ENCODE measurements around the gene ATF2.

Gene ATF2

DNA sequence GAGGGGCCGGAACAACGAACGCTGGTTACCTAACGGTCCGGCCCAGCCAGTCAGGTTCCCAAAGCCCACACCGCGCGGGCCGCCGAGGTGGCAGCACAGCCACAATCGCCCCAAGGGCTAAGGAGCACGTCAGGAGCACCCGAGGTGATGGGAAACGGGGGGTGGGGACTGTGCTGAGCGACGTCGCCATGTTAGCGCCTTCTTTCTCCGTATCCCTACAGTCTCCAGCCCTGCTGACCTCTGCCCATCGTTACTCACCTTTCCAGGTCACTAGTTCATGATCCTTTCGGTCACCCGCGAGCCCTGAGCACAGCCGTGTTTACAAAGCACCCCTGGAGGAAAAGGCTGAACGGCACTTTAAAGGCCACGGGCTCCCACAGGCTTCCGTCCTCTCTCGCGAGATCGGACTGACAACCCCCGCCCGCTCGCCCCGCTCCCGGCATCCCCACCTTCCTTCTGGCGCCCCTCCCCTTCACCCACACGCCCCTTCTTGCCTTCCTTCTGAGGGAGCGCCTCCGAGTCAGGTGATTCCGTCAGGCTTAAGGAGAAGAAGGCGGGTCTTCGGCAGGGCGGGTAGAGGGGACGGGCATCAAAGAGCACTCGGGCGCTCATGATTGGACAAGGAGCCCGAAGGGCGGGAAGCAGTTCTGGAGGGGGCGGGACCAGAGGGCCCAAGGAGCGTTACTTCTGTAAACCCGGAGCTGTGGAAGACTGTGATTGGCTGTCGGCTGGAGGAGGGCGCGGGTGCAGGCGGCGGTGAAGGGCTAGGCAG lies at the start of gene ATF2:
Gene ATF2, minus strand, starts transcription at position 412 of the 772 bp plus-strand sequence. CDS start 31,760 bp downstream, outside the sequence.
- peak; percentile 97 for DNase-seq

DNA sequence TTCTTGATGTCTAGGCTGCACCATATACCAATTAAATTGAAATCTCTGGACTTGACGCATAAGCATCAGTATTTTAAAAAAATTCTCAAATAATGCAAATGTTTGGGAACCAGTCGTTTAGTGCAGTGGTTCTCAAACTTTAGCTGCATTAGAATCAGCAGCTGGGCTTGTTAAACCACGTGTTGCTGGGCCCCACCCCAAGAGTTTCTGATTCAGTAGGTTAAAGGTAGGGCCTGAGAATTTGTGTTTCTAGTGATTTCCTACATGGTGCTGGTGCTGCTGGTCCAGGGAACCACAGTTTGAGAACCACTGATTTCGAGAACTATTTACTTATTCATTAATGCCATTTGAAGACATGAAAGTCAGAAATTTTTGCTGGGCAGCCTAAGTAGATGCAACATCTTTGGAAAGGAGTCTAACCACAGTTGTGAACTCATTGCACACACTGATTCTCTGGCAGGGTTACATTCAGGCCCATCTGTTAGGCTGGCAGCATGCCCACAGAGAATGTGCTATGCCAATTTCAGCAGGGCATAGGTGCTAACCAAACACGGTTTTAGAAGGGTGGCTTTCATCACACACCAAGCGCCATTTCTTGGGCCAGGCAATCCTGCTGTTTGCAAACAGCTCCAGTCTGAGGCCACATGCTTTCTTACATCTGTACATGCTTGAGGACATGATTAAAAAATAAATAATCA lies 39.9 kb upstream of the ATF2 start:
- DNase-seq: no peak

GRCh38 chr2:175206866-175207265 lies 38.9 kb upstream of the ATF2 start:
- DNase-seq: no peak

- no peak for DNase-seq
Measured at GRCh38 chr2:175205523-175205922, 37.5 kb upstream of the ATF2 start.

DNA sequence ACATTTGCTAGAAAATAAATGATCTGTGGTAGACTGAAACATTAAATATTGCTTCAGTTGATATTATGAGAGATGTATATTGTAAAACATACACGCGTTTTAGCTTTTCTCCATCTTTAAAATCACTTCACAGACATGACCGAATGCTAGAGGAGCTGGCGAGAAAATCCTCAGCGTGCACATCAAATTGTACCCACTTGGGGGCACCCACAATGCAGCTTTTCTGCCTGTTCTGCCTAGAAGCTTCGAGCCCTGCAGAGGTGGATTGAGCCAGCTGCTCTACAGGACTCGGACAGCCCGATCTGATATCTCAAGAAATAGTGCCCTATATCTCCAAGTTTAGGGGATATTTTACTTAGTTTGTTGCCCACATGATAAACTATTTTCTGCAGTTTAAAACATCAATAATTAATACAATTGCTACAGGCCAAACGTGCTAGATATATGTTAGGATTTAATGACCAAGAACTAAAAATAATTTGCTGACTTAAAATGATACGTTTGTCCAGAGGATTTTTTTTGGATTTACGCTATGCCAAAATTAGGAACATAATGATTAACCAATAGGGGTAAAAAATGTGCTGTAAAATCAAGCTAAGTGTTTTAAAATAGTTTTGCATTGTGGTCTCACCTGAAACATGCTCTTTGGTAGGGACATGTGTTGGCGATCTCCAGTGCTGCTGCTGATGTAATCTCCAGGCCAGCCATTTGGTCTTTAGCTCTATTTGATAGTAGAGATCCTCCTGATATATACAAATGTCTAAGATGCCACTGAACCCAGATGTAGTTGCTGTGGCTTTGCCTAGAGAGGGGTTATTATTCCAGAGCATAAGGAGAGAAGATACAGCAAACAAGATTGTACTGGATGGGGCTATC lies 35.9 kb upstream of the ATF2 start:
- peak; percentile 15 for DNase-seq

DNA sequence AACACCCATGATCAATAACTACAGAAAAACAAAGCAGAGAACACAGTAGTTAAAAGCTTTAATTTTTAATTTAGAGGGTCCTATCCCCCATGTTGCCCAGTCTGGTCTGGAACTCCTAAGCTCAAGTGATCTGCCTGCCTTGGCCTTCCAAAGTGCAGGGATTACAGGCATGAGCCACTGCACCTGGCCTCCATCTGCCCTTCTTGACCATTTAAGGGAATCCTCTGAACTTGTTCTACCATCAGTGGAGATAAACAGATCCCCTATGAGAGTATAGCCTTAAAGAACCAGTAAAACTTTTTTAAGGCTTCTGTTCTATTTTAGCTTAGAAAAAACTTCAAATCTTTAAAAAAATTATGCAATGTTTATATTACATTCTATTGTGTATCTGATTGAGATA lies 27.0 kb upstream of the ATF2 start:
- no peak for DNase-seq

GRCh38 chr2:175188761-175189160 lies 20.8 kb upstream of the ATF2 start:
- no peak for DNase-seq

DNA sequence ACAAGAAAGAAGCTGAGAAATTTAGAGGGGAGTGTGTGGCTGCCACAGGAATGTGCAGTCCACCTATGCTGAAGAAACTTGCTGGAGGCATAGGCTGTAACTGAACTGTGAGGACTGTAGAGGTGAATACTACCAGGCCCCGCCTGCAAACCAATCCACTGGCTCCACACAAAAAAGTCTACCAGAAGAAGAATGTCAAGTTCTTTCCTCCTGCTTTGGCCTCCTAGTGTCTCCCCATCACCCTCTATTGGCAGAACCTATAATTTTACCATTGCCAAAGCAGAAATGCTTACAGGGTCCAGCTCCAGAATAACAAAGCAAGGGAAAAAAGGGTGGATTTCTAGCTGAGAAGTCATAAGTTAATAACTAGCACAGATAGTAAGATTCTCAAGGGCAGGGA lies 19.4 kb upstream of the ATF2 start:
- no peak for DNase-seq

GRCh38 chr2:175183674-175184073 lies 15.7 kb upstream of the ATF2 start:
- DNase-seq: no peak

DNA sequence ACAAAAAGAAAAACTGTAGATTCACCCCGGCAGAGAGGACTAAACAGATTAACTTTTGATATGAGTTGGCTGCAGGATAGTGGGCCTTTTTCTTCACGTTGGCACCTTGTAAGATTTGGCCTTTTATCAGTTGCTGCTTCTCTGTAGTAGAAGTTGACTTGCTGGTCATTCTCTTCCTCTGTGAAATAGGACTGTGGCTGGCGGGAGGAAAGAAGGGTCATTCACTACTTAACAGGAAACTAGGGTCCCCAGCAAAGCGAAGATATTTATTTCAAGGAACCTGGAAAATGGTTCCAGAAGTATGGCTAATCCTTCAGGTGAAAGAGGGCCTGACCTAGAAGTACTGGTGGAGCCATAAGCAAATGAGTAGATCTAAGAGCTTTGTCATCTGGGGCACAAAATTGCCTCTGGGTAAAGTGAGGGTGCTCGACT lies 13.9 kb upstream of the ATF2 start:
- no peak for DNase-seq

- peak; percentile 76 for DNase-seq
Measured at GRCh38 chr2:175181104-175181876, 13.3 kb upstream of the ATF2 start, which contains the start of gene ATP5MC3. Gene ATP5MC3 (minus strand): TSS chr2:175181710. CDS start chr2:175181393, 317 bp downstream.

DNA sequence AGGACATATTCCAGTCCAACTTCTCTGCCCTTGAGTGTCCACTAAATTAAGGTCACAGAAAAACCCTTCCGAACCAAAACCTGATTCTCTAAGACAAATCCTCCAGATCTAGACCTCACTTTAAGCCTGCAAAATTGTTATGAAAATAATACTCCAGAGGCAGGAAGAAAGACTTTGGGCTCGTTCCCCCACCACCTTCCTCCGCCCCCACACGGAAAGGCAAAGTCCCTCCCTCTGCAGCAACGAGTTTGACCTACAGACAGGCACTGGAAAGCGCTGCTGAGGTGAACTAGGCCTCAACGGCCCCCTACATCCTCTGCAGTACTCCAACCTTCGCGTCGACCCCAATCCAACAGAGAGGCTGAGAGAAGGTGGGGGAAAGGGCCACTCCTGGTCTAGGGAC lies 12.7 kb upstream of the ATF2 start:
- DNase-seq: peak; percentile 41

GRCh38 chr2:175176624-175177023 lies 8.6 kb upstream of the ATF2 start:
- no peak for DNase-seq

- no peak for DNase-seq
Measured at GRCh38 chr2:175175896-175176295, 7.9 kb upstream of the ATF2 start.

GRCh38 chr2:175175320-175175719 lies 7.3 kb upstream of the ATF2 start:
- DNase-seq: no peak

DNA sequence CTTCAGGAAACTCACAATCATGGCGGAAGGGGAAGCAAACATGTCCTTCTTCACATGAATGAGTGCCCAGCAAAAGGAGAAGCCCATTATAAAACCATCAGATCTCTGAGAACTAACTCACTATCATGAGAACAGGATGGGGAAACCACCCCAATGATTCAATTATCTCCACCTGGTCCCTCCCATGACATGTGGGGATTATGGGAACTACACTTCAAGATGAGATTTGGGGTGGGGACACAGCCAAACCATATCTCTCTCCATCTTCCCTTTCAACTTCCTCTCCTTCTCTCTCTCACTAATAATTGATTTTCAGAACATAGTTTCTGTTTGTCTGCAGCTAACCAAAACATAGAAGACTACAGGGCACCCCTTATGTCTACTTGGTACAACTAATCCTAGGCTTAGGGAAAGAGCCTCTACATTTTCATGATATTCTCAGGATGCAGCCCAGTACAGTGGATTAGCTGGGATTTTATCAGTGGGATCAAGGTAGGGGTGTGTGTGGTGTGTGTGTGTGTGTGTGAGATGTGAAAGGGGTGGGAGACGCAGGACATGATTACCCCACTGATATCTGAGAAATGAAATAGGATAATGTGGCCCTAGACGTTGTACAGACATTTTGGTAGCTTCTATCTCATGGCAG lies 2.8 kb upstream of the ATF2 start:
- no peak for DNase-seq

- no peak for DNase-seq
Measured at GRCh38 chr2:175169191-175169590, 1.2 kb upstream of the ATF2 start.

GRCh38 chr2:175168564-175168945 lies 552 bp upstream of the ATF2 start:
- DNase-seq: no peak

DNA sequence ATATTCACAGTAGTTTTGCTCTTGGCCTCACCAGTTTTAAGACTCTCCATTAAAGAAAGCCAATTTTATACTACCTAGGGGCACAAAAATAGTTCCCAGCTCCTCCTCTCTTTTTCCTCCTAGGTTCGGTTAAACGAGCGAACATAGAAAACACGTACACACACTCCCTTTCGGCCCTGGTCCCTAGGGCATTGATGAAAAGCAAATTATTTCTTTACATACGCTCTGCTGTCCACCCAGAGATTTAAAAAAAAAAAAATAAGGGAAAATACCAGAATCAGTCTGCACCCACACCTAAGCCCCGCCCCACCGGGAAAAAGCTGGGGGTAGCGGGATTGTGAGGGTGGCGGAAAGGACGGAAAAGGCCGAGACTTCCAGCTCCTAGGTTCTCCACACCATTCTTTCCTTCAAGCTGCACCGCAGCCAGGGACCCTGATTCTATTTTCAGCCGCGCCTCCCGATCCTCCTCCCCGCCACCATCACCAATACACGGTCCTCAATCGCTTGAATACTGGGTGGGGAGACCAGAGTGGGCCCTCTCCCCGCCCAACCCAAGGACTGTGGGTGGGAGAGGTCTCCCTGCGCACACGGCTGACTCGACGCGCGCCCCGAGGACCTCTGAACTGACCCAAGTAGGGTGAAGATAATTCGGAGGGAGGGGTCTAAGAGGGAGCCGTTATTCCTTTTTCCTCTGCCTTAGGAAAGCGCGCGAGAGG lies 769 bp downstream of the ATF2 start:
- DNase-seq: no peak

- DNase-seq: no peak
Measured at GRCh38 chr2:175166216-175166824, 1.7 kb downstream of the ATF2 start.

GRCh38 chr2:175164235-175164634 lies 3.8 kb downstream of the ATF2 start:
- no peak for DNase-seq

Measured in KG1 (cell line).